ENCODE data around the gene DTX1. TPM values are rescaled to one million over a fixed set of nuclear protein-coding genes. Genes with fewer than 3 reads are reported as not detected.
"Not testable (repeated sequence)": the region's sequence is repeated elsewhere in the genome, so short reads cannot be mapped to it uniquely, and the experiment has no call there.

Gene DTX1
- polyA plus RNA-seq, 1 donor, result 9.1 TPM

GRCh38 chr12:113114447-113115178 lies 58.1 kb downstream of the DTX1 start:
- peaks cover 23% of the 10 kb centered on the region for H3K27me3 ChIP-seq (ENCODE audit: control insufficient read depth, insufficient read depth, low read length)
- no CpG with 5 or more reads among the region's 19 CpGs for WGBS (ENCODE audit: insufficient coverage, low lambda C conversion rate)
- no peak overlapping the region for H3K27ac ChIP-seq (ENCODE audit: low read length)
- H3K4me3 ChIP-seq (ENCODE audit: low read length), result no peak overlapping the region
- DNase-seq, result no peak
- no peaks in the 10 kb centered on the region for H3K4me1 ChIP-seq (ENCODE audit: control insufficient read depth, insufficient read depth, low read length)
- H3K9me3 ChIP-seq (ENCODE audit: control insufficient read depth, low read depth, low read length), result no peaks in the 10 kb centered on the region
- H3K36me3 ChIP-seq (ENCODE audit: control insufficient read depth, insufficient read depth, low read length), result no peaks in the 10 kb centered on the region

DNA sequence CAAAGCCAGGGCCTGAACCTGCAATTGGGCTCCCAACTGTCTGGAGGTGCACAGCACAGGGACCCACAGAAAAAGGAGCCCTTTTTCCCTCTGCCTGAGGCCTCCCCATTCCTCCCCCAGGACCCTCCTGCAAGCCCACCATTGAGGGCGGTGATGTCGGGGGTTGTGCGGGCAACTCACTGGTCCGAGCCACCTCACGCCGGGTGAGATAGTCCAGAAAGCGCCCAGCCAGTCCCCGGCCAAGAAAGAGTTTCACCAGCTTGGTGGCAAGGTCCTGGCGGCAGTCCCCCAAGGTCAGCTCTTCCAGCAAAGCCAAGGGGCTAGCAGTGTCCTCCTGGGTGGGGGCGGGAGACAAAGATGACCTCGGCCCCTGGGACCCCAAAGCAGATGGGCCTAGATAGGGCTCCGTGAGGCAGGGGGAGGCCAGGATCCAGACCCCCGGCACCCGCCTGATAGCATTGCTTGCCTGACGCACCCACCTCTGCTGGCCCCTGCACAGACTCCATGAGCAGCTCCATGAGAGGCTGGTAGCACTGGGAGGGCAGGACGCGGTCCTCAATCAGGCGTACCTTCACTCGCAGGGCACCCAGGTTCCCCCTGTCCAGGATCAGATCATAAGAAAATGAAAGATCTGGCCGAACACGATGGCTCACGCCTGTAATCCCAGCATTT lies 59.1 kb downstream of the DTX1 start:
- Histone ChIP-seq H3K27me3 (ENCODE audit: control insufficient read depth, insufficient read depth, low read length) (peaks cover 20% of the 10 kb centered on the region), H3K4me3 (ENCODE audit: low read length) (no peak overlapping the region), H3K27ac (ENCODE audit: low read length) (no peak overlapping the region), H3K4me1 (ENCODE audit: control insufficient read depth, insufficient read depth, low read length) (no peaks in the 10 kb centered on the region), H3K9me3 (ENCODE audit: control insufficient read depth, low read depth, low read length) (no peaks in the 10 kb centered on the region), H3K36me3 (ENCODE audit: control insufficient read depth, insufficient read depth, low read length) (no peaks in the 10 kb centered on the region)
- DNase-seq, result no peak
- no CpG with 5 or more reads among the region's 22 CpGs for WGBS (ENCODE audit: insufficient coverage, low lambda C conversion rate)

DNA sequence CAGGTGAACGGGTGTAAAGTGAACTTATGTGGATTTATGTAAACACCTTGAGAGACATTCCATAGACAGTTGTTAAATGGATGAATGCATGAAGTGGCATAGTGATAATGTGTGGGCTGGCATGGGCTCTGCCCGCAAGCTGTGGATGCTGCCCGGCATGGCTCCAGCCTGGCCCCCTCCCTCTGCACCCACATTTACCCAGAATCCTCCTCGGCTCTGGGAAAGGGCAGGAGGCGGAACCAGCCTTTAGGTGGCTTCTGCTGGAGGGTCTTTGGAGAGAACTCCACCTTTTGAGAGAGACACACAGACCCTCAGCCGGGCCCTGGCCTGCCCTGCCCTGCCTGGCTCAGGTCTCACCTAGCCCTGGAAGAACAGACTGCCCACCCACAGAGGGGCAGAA lies 60.3 kb downstream of the DTX1 start:
- no CpG with 5 or more reads among the region's 6 CpGs for whole genome bisulfite sequencing (ENCODE audit: insufficient coverage, low lambda C conversion rate)

DNA sequence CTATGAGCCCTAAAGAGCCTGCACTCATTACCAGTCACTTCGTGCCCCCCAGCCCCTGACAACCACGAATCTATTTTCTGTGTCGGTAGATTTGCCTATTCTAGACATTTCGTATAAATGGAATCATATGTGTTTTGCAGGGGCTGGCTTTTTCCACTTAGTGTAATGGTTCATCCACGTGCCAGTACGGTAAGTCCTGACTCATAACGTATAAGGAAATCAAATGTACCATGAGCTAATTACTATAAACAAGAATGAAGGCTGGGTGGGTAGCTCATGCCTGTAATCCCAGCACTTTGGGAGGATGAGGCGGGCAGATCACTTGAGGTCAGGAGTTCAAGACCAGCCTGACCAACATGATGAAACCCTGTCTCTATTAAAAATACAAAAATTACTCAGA lies 61.2 kb downstream of the DTX1 start:
- not testable (repeated sequence) for H3K4me1 ChIP-seq (ENCODE audit: control insufficient read depth, insufficient read depth, low read length); H3K4me3 ChIP-seq (ENCODE audit: low read length); H3K36me3 ChIP-seq (ENCODE audit: control insufficient read depth, insufficient read depth, low read length); H3K27ac ChIP-seq (ENCODE audit: low read length); H3K9me3 ChIP-seq (ENCODE audit: control insufficient read depth, low read depth, low read length); DNase-seq
- peaks cover 15% of the 10 kb centered on the region for H3K27me3 ChIP-seq (ENCODE audit: control insufficient read depth, insufficient read depth, low read length)
- no CpG with 5 or more reads among the region's 8 CpGs for WGBS (ENCODE audit: insufficient coverage, low lambda C conversion rate)

More for the DNA sequence above, 60.3 kb downstream of the DTX1 start:
- Histone ChIP-seq H3K4me3 (ENCODE audit: low read length) (no peak overlapping the region), H3K27me3 (ENCODE audit: control insufficient read depth, insufficient read depth, low read length) (peaks cover 19% of the 10 kb centered on the region), H3K4me1 (ENCODE audit: control insufficient read depth, insufficient read depth, low read length) (no peaks in the 10 kb centered on the region), H3K9me3 (ENCODE audit: control insufficient read depth, low read depth, low read length) (no peaks in the 10 kb centered on the region), H3K36me3 (ENCODE audit: control insufficient read depth, insufficient read depth, low read length) (no peaks in the 10 kb centered on the region), H3K27ac (ENCODE audit: low read length) (no peak overlapping the region)
- no peak for DNase-seq

GRCh38 chr12:113118142-113118541 lies 61.6 kb downstream of the DTX1 start:
- H3K27ac ChIP-seq (ENCODE audit: low read length), result no peak overlapping the region
- no peaks in the 10 kb centered on the region for H3K4me1 ChIP-seq (ENCODE audit: control insufficient read depth, insufficient read depth, low read length)
- no peak for DNase-seq
- H3K9me3 ChIP-seq (ENCODE audit: control insufficient read depth, low read depth, low read length), result no peaks in the 10 kb centered on the region
- H3K27me3 ChIP-seq (ENCODE audit: control insufficient read depth, insufficient read depth, low read length), result peaks cover 12% of the 10 kb centered on the region
- no peak overlapping the region for H3K4me3 ChIP-seq (ENCODE audit: low read length)
- 100% methylated on average over 1 of the region's 1 CpG for whole genome bisulfite sequencing (ENCODE audit: insufficient coverage, low lambda C conversion rate)
- no peaks in the 10 kb centered on the region for H3K36me3 ChIP-seq (ENCODE audit: control insufficient read depth, insufficient read depth, low read length)

- H3K27me3 ChIP-seq (ENCODE audit: control insufficient read depth, insufficient read depth, low read length), result peaks cover 5% of the 10 kb centered on the region
- H3K4me3 ChIP-seq (ENCODE audit: low read length), result no peak overlapping the region
- DNase-seq, result no peak
- no CpG with 5 or more reads among the region's 4 CpGs for WGBS (ENCODE audit: insufficient coverage, low lambda C conversion rate)
- no peaks in the 10 kb centered on the region for H3K36me3 ChIP-seq (ENCODE audit: control insufficient read depth, insufficient read depth, low read length)
- no peaks in the 10 kb centered on the region for H3K9me3 ChIP-seq (ENCODE audit: control insufficient read depth, low read depth, low read length)
- H3K4me1 ChIP-seq (ENCODE audit: control insufficient read depth, insufficient read depth, low read length), result no peaks in the 10 kb centered on the region
- no peak overlapping the region for H3K27ac ChIP-seq (ENCODE audit: low read length)
Measured at GRCh38 chr12:113119980-113120669, 63.6 kb downstream of the DTX1 start.

GRCh38 chr12:113120670-113121370 lies 64.3 kb downstream of the DTX1 start:
- Histone ChIP-seq H3K27me3 (ENCODE audit: control insufficient read depth, insufficient read depth, low read length) (peaks cover 5% of the 10 kb centered on the region), H3K4me3 (ENCODE audit: low read length) (no peak overlapping the region), H3K4me1 (ENCODE audit: control insufficient read depth, insufficient read depth, low read length) (no peaks in the 10 kb centered on the region), H3K27ac (ENCODE audit: low read length) (no peak overlapping the region), H3K36me3 (ENCODE audit: control insufficient read depth, insufficient read depth, low read length) (no peaks in the 10 kb centered on the region), H3K9me3 (ENCODE audit: control insufficient read depth, low read depth, low read length) (no peaks in the 10 kb centered on the region)
- no peak for DNase-seq
- WGBS (ENCODE audit: insufficient coverage, low lambda C conversion rate), result no CpG with 5 or more reads among the region's 3 CpGs

DNA sequence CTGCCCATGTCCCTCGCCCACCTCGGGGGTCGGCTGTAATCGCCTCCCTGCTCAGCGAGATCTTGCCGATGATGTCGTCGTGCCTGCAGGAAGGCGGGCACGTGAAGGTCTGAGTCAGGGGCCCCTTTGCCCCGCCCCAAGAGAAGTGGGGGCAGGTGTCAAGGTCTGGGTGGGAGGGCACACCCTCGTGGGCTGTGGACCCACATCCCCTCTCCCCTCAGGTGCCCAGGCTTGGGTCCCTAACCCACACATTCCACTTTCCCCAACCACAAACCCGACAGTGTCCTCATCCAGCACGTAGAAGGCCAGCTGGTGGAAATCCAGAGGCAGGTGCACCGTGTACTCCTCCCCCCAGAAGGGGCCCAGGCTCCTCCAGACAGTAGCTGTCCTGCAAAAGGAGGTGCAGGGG lies 71.3 kb downstream of the DTX1 start:
- H3K36me3 ChIP-seq (ENCODE audit: control insufficient read depth, insufficient read depth, low read length), result no peaks in the 10 kb centered on the region
- H3K4me1 ChIP-seq (ENCODE audit: control insufficient read depth, insufficient read depth, low read length), result no peaks in the 10 kb centered on the region
- no peak overlapping the region for H3K27ac ChIP-seq (ENCODE audit: low read length)
- no CpG with 5 or more reads among the region's 15 CpGs for WGBS (ENCODE audit: insufficient coverage, low lambda C conversion rate)
- no peak for DNase-seq
- H3K4me3 ChIP-seq (ENCODE audit: low read length), result no peak overlapping the region
- no peaks in the 10 kb centered on the region for H3K9me3 ChIP-seq (ENCODE audit: control insufficient read depth, low read depth, low read length)
- H3K27me3 ChIP-seq (ENCODE audit: control insufficient read depth, insufficient read depth, low read length), result peaks cover 10% of the 10 kb centered on the region

GRCh38 chr12:113128802-113129663 lies 72.5 kb downstream of the DTX1 start:
- no peak for DNase-seq
- WGBS (ENCODE audit: insufficient coverage, low lambda C conversion rate), result no CpG with 5 or more reads among the region's 9 CpGs
- Histone ChIP-seq H3K4me3 (ENCODE audit: low read length) (no peak overlapping the region), H3K9me3 (ENCODE audit: control insufficient read depth, low read depth, low read length) (no peaks in the 10 kb centered on the region), H3K4me1 (ENCODE audit: control insufficient read depth, insufficient read depth, low read length) (no peaks in the 10 kb centered on the region), H3K27me3 (ENCODE audit: control insufficient read depth, insufficient read depth, low read length) (peaks cover 10% of the 10 kb centered on the region), H3K36me3 (ENCODE audit: control insufficient read depth, insufficient read depth, low read length) (no peaks in the 10 kb centered on the region), H3K27ac (ENCODE audit: low read length) (no peak overlapping the region)

Data from large intestine (tissue), 3 donors.